Measurements from ENCODE around the gene CAB39.

- TF ChIP-seq CTCF (IDR thresholded peaks at IDR 0.05; ENCODE audit: borderline replicate concordance, extremely low read depth, low read length, poor library complexity, severe bottlenecking) (no peak), EZH2 (IDR thresholded peaks at IDR 0.05; ENCODE audit: borderline replicate concordance, low read depth, low read length, severe bottlenecking) (no peak)
Measured at GRCh38 chr2:230865307-230865765, 152.7 kb downstream of the CAB39 start.
